Ramos (cell line): ENCODE measurements around the gene TRMU.

Source experiments
- in situ Hi-C: fragments of 300-500 bp; cut with MboI; formaldehyde crosslinking; loops from one replicate; pipeline ENCODE4 v1.14.3; 2022; ENCODE audit warnings: low sequenced_read_pairs; ENCODE audit not compliant: unreplicated experiment

The TRMU gene

DNA sequence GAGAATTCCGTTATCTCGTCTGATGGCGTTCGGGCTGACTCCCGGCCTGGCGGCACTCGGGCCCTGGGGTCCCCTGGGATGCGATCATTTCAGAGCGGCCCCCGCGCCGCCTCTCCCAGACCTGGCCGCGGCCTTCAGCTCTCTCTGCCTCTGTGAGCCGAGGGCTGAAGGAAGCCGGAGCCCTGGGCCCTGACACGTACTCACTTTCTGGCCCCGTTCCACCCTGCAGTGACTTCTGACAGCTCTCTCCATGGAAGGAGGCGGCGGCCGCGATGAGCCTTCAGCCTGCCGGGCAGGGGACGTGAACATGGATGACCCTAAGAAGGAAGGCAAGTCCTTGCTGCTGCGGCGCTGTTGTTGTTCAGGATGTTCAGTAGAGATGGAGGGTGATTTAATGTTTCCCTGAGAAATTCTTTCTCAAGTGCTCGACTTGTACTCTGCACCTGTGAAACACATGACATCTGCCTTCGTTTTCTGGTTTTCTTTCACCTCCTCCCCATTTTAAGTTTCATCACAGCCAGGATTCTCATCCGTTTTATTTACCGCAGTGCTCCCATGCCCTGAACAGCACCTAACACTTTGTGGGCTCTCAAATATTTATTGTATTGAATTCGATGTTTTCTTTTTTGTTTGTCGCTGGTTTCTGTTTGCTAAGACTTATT, 38.2 kb upstream of the TRMU start:
- in situ Hi-C loops: no loop called here

DNA sequence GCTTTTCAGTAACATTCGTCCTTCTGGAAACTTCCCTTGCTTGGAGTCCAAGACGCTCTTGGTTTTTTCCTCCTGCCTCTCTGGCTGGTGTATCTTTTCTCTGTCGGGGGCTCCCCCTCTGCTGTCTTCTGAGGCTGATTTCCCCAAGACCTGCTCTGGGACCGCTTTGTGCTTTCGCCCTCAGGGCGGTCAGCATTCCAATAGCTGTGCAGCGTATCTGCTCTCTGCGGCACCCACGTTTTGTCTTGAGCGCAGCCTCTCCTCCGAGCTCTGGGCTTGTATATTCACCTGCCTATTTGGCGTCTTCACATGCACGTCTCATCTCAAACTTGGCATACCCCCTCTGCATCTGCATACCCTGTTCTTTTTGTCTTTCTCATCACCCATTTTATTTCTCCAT, 36.4 kb upstream of the TRMU start:
- in situ Hi-C loops: no loop called here

DNA sequence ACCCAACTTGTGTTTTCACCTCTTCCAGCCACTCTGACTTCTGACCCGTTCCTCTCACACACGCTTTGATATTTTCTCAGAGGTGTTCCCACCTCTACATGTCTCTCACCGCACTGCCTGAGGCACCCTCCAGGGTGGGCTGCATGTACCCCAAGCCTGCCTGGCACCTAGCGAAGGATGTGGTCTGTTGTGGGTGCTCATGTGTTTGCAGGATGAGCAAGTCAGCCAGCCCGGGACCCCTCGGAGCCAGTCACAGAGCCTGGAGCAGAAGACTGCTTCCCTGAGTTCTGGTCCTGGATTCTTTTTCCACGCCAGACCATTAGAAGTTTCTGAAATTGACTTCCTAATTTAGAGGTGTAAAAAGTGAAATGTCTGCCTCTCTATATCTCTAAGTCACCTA, 35.0 kb upstream of the TRMU start:
- in situ Hi-C loops: no loop called here

DNA sequence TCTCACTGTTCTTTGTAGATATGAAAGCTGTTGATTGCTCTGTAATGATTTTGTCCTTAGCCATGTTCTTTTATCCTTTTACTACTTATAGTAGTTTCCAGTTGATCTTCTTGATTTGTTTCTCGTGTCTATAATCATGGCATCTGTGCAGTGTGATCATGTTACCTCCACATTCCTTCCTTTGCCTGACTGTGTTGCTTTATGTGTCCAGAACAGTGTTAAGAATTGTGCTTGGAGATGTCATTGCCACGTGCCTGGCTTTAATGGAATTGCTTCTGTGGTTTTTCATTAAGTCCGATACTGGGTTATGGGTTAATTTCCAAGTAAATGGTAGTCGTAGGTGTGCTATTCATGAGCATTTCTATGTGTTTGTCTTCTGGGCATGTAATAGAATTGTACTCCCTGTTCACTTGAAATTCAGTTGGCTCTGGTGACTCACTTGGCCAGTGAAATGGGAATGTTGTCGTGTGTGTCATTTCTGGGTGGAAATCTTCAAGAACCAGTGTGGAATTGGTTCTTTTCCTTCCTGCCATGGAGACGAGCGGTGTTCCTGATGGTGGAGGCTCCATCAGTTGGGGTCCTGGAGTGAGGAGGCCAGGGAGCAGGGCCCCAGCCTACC, 32.1 kb upstream of the TRMU start:
- in situ Hi-C loops: no loop called here

DNA sequence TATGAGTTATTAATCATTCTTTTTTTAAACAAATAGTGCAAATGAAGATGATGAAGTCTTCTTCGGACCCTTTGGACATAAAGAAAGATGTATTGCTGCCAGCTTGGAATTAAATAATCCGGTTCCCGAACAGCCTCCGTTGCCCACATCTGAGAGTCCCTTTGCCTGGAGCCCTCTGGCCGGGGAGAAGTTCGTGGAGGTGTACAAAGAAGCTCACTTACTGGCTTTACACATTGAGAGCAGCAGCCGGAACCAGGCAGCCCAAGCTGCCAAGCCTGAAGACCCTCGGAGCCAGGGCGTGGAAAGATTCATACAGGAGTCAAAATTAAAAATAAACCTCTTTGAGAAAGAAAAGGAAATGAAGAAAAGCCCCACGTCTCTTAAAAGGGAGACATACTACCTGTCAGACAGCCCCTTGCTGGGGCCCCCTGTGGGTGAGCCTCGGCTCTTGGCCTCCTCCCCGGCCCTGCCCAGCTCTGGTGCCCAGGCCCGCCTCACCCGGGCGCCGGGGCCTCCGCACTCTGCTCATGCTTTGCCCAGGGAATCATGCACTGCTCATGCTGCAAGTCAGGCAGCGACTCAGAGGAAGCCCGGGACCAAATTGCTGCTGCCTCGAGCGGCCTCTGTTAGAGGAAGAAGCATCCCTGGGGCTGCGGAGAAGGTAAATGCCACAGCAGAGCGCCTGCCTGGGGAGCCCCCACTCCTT, 27.1 kb upstream of the TRMU start:
- in situ Hi-C loops: no loop called here

DNA sequence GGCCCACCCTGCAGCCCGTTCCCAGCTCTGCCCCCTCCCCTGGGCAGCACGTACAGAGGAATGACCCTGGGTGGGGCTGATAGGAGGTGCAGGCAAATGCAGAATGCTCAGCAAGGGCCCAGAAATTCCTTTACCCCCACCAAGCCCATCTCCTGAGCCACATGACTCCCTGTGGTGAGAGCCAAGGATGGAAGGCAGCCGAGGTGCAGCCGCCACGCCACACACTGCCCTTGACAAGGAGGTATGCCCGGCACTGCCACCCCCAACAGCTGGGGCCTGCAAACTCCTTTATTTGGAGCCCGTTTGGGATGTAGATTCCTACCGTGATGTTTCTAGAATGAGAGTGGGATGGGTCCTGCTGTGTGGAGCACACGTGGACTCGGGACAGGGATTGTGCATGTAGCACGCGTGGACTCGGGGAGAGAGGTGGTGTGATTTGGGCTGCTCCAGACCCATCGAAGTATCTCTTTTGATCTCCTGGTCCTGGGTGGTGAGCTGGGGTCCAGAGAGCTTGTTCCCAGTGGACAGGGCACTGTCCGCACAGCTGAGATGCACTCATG, 25.9 kb upstream of the TRMU start:
- in situ Hi-C loops: loop anchor here (10.0 kb wide), 1 partner anchor 295 kb away; no protein-coding TSS in a partner anchor

DNA sequence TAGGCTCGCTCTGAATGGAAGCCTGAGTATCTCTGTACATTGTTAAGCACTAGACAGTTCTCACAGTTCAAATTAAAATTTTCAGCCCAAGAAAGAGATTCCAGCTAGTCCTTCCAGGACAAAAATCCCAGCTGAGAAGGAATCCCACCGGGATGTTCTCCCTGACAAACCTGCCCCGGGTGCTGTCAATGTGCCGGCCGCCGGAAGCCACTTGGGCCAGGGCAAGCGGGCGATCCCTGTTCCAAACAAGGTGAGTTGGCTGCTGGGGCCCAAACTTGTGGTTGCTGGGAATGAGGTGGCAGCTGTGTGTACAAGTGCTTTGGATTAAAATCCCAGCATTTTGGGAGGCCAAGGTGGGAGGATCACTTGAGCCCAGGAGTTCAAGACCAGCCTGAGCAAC, 23.5 kb upstream of the TRMU start:
- in situ Hi-C loops: loop anchor here (10.0 kb wide), 1 partner anchor 297 kb away; no protein-coding TSS in a partner anchor

DNA sequence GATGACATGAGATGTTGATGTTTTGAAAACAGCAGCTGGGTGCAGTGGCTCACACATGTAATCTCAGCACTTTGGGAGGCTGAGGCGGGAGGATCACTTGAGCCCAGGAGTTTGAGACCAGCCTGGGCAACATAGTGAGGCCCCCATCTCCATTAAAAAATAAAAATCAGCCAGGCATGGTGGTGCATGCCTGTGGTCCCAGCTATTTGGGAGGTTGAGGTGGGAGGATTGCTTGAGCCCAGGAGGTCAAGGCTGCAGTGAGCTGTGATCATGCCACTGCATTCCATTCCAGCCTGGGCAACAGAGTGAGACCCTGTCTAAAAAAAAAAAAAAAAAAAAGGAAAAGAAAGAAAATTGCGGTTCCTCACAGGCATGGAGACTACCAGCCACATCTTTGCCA, 22.7 kb upstream of the TRMU start:
- in situ Hi-C loops: loop anchor here (10.0 kb wide), 1 partner anchor 298 kb away; no protein-coding TSS in a partner anchor

DNA sequence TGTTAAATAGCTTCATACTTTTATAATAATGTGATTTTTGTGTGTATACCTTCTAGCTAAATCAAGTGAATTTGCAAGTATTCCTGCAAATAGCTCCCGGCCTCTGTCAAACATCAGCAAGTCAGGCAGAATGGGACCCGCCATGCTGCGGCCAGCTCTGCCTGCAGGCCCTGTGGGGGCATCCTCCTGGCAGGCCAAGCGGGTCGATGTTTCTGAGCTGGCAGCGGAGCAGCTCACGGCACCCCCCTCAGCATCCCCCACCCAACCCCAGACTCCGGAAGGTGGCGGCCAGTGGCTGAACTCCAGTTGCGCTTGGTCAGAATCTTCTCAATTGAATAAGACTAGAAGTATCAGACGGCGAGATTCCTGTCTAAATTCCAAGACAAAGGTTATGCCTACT, 19.5 kb upstream of the TRMU start:
- in situ Hi-C loops: loop anchor here (5.0 to 10.0 kb wide), 2 partner anchors 194 to 301 kb away; no protein-coding TSS in a partner anchor

DNA sequence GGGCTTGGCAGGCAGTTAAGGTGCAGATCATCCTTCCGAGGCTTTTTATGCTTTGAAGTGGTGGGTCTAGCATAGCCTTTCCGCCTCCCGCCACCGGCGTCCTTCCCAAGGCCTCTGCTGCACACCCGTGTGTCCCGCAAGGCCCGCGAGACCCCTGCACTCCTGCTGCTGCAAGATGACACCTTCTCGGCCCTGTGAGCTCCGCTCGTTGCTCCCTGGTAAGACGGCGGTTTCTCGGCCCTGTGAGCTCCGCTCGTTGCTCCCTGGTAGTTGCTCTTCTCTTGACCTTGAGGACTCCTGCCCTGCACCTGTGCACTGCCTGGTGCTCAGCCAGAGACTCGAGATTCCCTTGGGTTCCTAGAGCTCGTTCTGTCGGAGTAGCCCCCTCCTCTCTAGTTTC, 17.9 kb upstream of the TRMU start:
- in situ Hi-C loops: loop anchor here (5.0 to 10.0 kb wide), 2 partner anchors 195 to 303 kb away; no protein-coding TSS in a partner anchor

DNA sequence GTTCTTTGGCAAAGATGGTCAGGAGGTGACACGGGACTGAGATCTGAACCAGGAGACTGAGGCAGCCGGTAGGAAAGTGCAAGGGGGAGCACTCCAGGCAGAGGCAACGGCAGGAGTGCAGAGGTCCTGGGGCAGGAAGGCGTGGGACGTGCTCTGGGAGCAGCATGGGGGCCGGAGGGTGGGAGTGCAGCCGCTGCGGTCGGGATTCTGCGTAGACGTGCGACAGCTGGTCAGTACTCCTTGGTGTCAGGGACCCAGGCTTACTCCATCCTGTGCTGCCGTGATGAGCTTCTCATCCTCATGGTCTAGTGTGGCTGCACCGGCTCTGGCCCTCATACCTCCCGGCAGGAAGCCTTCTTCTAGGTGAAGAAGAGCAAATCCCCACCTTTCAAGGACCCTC, 16.9 kb upstream of the TRMU start:
- in situ Hi-C loops: loop anchor here (5.0 to 10.0 kb wide), 2 partner anchors 196 to 304 kb away; no protein-coding TSS in a partner anchor

DNA sequence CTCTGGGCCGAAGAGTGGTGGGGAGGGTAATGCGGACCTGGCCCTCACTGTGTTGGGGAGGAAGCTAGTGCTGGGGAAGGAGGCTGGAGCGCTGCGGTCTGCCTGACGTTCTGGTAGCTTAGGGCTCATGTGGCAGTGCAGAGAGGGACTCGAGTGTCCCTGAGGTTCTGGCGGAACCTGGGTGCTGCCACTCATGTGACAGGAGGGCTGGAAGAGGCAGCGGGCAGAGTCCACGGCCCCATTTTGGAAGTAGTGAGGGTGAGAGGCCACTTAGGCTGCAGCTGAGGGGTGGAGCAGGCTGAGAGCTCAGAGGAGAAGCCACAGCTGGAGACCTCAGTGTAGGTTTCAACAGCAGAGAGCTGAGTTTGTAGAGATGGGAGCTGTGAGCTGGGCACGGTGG, 16.2 kb upstream of the TRMU start:
- in situ Hi-C loops: loop anchor here (5.0 to 10.0 kb wide), 2 partner anchors 197 to 305 kb away; no protein-coding TSS in a partner anchor

DNA sequence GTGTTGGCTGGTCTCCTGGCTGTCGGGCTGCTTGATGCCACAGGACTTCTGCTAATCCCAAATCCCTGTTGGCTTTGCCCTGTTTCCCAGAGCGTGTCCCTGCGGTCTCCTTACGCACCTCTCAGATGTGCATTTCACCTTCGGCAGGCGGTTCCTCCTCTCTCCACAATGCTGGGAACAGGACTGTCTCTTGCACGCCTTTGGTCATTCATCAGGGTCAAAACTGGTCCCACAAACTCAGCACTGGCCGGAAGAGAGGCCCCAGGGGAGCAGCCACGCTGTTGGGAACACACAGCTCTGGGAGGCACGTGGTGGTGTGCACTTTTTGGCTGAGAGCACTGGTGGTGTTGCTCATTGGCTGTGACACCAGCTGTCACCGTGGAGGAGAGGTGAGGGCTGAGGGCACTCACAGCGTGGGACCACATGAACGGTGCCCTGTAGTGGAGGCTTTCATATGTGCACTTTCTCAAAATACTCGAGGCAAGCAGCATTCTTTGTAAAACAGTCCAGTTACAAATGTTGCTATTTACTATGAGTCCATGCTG, 15.3 kb upstream of the TRMU start:
- in situ Hi-C loops: no loop called here

DNA sequence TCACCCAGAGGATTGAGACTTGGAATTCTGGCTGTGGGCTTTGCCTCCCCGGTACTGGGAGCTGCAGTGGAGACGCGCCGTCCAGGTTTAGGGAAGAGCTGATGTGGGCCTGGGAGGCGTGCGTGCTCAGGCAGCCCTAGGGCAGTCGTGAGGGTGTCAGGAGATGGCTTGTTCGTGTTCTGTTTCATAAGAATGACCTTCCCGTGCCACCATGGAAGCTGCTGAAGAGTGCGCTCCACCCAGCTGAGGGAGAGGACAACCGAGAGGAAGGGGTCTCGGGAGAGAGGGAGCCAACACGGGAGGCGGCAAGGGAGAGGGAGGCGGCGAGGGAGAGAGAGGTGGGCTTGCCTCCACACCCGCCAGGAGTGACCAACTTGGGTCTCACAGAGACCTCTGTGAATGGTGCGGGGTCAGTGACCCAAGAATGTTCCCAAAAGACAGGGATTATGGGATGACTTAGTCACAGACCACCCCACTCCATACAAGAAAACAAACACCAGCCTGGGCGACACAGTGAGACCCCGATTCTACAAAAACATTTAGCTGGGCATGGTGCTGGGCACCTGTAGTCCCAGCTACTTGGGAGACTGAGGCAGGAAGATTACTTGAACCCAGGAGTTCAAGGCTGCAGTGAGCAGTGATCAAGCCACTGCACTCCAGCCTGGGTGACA, 14.7 kb upstream of the TRMU start:
- in situ Hi-C loops: no loop called here

DNA sequence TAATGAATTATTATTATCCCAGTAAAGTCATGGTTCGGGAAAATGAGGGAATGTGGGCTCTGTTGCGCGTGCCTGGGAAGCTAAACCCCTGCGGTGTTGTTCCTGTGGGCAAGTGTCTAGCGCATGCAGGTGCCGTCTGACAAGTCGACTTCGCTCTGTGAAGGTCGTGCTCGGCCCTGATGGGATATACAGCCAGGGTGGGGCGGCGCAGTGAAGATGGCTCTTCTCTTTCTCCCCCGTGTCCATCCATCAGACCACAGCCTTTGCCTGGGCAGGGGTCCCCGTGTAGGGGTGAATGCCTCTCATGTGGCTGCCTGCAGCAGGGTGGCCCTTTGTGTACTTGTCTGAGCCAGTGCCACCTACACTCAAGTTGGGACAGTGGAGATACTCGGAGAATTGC, 12.8 kb upstream of the TRMU start:
- in situ Hi-C loops: no loop called here

DNA sequence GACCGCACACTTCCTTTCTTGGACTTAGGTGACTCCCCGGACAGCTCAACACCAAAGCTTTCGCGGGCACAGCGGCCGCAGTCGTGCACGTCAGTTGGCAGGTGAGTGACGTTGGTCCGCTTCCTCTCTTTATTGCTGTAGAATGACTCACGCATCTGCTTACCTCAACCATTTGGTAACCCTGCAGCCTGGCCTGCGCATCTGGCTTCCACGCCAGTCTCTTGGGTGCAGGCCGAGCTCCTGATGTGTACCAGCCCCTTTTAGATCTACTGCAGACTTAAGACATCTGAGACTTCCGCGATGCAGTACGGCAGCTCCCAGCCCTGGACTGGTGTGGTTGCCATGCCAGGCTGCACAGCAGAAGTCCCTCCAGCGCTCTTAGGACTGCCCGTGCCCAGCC, 12.4 kb upstream of the TRMU start:
- in situ Hi-C loops: no loop called here

DNA sequence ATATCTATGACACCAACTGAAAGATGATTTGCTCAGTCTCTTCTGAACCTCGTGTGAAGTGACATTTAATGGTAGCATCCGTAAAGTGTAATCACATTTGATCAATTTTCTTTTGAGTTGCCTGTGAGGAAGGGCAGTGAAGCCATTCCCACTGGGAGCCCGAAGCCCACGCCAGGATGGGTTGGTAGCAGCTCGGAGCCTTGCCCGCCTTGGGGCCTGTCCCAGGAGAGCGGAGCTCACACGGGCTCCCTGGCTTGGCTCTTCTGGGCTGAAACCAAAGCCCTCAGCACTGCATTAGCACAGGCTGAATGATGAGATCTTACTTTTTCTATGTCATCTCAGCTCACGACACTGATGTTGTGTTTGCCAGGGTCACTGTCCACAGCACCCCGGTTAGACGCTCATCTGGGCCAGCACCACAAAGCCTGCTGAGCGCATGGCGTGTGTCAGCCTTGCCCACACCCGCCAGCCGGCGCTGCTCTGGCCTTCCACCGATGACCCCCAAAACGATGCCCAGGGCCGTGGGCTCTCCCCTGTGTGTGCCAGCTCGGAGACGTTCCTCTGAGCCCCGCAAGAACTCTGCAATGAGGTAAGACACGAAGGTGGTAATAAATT, 9.3 kb upstream of the TRMU start:
- in situ Hi-C loops: no loop called here

DNA sequence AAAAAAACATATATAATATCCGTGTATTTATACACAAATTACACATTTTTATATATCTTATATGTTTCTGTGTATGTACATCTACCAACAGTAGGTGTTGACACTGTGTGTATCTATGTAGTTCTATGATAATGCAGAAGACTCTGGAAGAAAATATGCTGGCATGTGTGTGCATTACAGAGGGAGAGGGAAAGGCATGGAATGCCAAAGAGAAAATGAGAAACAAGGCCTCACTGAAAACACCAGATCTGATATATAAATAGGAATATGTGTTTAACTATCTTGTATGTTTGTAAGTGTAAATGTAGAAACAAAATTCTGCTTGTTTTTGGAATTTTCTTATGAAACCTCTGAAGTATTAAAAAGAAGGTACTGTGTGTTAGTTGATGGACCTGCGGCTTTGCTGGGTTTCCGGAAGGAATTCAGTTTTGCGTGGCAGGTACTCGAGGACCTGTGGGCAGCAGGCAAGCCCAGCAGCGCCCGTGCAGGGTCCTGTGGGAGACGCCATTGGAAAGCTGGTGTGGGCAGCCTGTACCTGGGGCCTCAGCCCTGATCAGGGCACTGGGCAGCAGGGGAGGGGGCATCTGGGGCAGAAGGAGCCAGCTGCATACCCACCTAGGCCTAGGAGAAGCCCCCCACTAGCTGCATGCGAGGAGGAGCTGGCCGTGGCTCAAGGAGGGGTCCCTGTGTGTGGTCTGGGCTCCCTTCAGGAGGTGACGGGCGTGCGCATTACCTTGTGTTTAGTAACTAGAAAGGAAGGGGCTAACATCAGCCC, 7.6 kb upstream of the TRMU start:
- in situ Hi-C loops: no loop called here

DNA sequence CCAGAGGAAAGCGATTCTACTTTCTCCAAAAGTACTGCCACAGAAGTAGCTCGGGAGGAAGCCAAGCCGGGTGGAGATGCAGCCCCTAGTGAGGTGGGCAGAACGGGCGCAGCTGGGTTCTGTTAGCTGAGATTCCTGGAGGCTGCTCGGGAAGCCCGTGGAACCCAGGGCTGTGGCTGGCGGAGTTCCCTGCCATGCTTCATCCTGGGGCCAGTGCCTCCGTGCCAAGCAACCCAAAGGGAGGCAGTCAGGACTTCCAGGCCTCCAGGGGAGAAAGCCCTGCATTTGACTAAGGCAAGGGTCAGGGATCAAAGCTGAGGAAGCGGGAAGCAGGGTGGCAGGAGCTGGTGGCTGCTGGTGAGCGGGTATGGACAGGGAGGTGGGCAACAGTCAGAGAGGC, 6.7 kb upstream of the TRMU start:
- in situ Hi-C loops: no loop called here
